Activated CD4-positive, alpha-beta T cell treated with anti-CD3 and anti-CD28 coated beads, Interleukin-2, amount 50 U/mL, for 16 hours (primary cell): Measurements from ENCODE around the gene TLE7.

ENCODE experiments used
- DNase-seq: peaks from one replicate; pipeline ENCODE4 v3.0.0-alpha.2; 2020

Gene TLE7

DNA sequence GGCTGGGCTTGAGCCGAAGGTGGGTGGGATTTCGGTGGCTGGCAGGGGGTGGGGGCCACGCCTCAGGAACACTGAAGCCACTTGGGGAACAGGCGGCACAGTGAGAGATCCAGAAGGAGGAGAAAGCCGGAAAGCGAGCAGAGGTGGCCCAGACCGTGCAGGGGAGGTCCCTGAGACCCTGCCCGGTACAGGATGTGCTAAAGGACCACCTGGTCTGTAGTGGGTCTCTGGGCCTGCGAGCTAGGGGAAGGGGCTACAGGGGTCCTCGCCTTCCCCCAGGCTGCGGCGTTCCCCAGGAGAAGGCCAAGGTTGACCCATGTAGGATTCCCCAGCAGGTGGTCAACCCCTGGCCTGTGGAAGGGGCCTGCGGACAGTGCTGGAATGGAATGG lies at the start of gene TLE7:
TSS of gene TLE7 (minus strand) at position 4 of the 390 bp plus-strand sequence. CDS start 8,730 bp downstream, outside the sequence.
- DNase-seq, result no peak

- no peak for DNase-seq
Measured at GRCh38 chr16:71491054-71491453, 49.2 kb upstream of the TLE7 start.

GRCh38 chr16:71490361-71490760 lies 48.5 kb upstream of the TLE7 start:
- DNase-seq, result no peak

DNA sequence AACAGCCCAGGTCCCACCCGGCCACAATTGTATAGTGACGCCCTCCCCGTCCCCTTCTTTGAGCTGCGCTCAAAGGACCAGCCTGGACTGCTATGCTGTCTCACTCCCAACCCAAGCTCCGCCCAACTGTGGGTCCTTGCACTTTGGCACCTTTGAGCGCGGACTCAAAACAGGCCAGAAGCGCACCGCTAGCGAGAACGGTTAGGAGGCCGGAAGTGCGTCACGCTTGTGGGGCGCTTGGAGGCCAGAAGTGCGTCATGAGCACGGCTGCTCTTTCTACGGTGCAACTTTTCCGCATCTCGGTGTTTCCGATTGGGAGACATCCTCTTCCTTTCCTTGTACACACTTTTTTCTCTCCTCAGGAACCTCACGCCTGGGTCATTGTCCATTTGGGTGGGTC lies 47.3 kb upstream of the TLE7 start, which contains the start of gene ZNF19:
TSS of gene ZNF19 (minus strand) at position 203 of the 400 bp plus-strand sequence. CDS start 7,210 bp downstream, outside the sequence.
- no peak for DNase-seq

- DNase-seq, result peak; percentile 86
Measured at GRCh38 chr16:71484006-71484893, 42.4 kb upstream of the TLE7 start.

GRCh38 chr16:71482569-71482968 lies 40.7 kb upstream of the TLE7 start:
- no peak for DNase-seq

GRCh38 chr16:71480956-71481355 lies 39.1 kb upstream of the TLE7 start:
- no peak for DNase-seq

- no peak for DNase-seq
Measured at GRCh38 chr16:71479420-71479819, 37.6 kb upstream of the TLE7 start.

GRCh38 chr16:71476457-71477124 lies 34.7 kb upstream of the TLE7 start:
- no peak for DNase-seq

DNA sequence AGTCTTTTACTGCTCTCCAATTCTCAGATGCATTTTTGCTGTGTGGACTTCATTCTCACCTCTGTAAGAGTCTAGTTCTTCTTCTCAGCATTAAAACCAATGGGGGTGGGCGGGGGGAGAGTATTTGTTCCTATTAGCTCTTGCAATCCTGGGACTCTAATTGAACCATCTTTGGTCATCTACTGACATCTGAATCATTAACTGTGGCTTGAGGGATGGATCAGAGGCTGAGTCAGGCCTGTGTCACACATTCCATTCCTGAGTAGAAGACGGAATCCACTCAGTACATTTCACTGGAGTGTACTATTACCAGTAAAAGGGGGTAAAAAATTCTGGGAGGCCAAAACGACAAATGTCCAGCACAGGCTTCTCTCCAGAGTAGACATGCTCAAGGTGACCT lies 33.0 kb upstream of the TLE7 start:
- DNase-seq, result no peak

DNA sequence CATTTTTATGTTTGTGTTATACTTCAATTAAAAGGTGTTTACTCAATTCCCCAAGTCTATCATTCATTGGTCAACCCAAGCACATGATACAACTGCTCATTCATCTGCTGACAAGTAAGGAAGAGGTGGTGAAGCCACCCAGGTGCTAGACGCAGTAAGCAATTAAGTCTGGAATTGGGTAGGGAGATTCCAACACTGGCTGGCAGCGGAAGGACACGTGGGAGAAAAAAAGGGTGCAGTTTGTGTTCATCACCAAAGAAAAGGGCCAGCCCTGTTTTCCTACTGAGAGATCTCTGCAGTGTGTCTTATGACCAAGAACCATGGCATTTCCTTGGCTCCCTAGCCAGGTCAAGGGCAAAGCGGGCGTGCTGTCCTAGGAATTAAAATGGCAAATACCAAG lies 32.0 kb upstream of the TLE7 start:
- DNase-seq, result no peak

GRCh38 chr16:71472931-71473330 lies 31.1 kb upstream of the TLE7 start:
- no peak for DNase-seq

- DNase-seq, result no peak
Measured at GRCh38 chr16:71472051-71472450, 30.2 kb upstream of the TLE7 start.

- DNase-seq, result no peak
Measured at GRCh38 chr16:71467810-71468209, 26.0 kb upstream of the TLE7 start.

DNA sequence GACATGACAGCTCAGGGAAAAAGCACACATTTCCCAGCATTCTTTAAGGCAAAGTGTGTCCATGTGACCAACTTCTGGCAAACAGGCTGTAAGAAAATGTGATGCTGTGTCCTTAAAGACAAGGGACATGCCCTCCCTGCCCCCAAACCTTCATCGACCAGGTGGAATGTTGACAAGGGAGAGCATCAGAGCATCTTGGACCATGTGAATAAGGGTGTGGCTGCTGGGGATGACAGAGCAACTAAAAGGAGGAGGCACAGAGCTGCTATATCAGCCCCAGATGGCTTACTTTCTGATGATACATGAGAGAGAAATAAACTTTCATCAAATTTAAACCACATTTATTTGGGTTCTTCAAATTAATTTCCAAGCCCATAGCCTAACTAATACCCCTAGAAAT lies 22.4 kb upstream of the TLE7 start:
- DNase-seq, result no peak

- DNase-seq, result peak; percentile 83
Measured at GRCh38 chr16:71461686-71462648, 20.1 kb upstream of the TLE7 start, which contains the start of gene ZNF23. TSS of gene ZNF23 (minus strand) at chr16:71462247. CDS start at chr16:71456796, 5,451 bp downstream.

- DNase-seq, result no peak
Measured at GRCh38 chr16:71460941-71461340, 19.1 kb upstream of the TLE7 start.

GRCh38 chr16:71460236-71460635 lies 18.4 kb upstream of the TLE7 start:
- no peak for DNase-seq

- no peak for DNase-seq
Measured at GRCh38 chr16:71459510-71459909, 17.7 kb upstream of the TLE7 start.

DNA sequence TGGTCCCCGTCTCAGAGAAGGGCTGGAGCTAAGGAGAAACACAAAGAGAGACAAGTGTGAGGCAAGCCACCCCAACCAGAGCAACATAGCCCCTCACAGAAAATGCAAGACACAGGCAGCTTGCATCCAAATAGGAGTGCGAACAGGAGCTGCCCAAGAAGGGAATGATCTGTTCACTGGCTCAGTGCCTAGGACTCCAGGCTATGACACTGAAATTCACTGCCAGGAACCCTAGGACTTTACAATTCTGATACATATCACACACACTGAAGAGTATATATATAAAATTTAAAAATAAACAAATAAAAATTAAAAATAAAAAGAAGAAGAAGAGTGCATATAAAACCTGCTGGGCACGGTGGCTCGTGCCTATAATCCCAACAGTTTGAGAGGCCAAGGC lies 14.9 kb upstream of the TLE7 start:
- no peak for DNase-seq

GRCh38 chr16:71453036-71453435 lies 11.2 kb upstream of the TLE7 start:
- DNase-seq, result no peak

- no peak for DNase-seq
Measured at GRCh38 chr16:71449020-71449419, 7.2 kb upstream of the TLE7 start.
